HG02678 (cell line): ENCODE data around the gene PHACTR1.

ENCODE experiments used
- ATAC-seq: cut with Tn5 transposase; IDR thresholded peaks from one replicate; pipeline ENCODE4 v1.9.1; 2021; ENCODE audit warnings: mild to moderate bottlenecking, moderate library complexity; ENCODE audit not compliant: unreplicated experiment

The PHACTR1 gene

DNA sequence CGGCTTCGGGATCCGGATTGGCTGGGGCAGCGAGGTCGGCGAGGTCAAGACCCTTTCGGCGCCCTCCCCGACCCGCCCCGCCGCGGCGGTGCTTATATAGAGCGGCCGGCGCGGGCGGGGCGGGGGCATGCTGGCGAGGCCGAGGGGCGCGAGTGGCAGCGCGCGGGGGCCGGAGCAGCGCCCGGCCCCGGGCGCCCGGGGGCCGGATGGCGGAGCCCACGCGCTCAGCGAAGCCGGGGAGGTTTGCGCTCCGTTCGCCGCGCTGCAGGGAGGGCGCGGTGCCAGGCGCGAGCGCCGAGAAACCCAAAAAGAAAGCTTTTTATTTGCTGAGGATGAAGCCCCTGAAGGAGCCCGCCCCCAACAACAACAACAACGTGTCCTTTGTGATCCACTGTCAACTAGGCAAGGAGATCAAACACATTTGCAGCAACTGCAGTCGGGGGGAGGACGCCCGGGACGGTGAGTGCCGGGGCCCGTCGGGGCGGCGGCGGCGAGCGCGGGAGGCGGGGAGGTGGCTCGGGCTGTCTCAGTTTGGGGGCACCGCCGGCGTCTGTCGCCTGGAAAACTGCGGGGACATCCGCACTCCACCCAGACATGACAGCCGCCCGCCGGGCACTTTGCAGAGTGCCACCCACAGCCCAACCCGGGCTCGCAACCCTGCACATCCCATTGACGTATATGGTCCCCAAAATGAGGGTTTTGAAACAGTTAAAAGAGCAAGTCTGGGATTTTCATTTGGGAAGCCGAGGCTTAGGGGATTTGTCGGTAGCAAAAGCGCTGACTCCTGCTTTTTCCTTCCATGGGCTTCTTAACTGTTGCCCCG is 297.3 kb downstream of the PHACTR1 start:
- no peak for ATAC-seq

- ATAC-seq = no peak
Measured at GRCh38 chr6:13014504-13015378, 298.2 kb downstream of the PHACTR1 start.

DNA sequence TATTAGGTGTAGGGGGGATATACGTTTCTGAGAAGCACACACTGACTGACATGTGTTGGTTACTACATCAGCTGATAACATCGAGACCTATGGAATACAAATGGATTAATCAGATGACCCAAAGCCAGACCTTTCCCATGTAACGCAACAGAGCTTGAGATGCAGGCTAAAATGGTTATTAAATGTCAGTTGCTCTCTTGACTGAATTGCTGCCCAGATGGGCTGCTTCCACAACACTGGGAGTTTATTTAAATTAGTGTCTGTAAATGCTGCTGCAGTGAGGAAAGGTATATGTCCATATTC is 298.8 kb downstream of the PHACTR1 start:
- no peak for ATAC-seq

GRCh38 chr6:13024616-13025015 is 308.0 kb downstream of the PHACTR1 start:
- ATAC-seq = no peak

DNA sequence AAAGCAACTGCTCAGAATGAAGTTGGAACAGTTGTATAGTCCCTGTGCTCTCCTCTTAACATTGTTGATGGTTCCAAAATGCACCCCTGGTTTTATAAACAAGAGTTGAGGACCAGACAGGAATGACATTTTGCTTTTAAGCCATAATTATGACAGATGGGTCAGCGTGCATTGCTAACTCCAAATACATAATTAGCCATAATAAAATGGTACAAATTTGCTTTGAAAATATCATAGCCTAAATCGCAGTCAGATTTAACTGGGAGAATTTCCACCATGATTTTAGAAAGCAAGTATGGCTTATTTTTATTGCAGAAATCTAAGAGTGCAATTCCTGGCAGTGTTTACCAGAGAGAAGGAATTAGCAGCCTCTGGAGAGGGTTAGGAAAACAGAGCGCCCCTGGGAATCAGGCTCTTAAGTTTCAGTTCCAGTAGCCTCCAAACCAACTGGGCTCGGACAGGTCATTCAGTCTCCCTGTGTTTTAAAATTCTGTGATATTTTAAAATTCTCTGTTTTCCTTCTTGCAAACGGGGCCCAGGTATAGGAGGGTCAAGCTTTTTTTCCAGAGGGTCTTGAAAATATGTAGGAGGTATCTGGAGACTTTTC is 309.4 kb downstream of the PHACTR1 start:
- ATAC-seq = no peak

- no peak for ATAC-seq
Measured at GRCh38 chr6:13026557-13026956, 310.0 kb downstream of the PHACTR1 start.

DNA sequence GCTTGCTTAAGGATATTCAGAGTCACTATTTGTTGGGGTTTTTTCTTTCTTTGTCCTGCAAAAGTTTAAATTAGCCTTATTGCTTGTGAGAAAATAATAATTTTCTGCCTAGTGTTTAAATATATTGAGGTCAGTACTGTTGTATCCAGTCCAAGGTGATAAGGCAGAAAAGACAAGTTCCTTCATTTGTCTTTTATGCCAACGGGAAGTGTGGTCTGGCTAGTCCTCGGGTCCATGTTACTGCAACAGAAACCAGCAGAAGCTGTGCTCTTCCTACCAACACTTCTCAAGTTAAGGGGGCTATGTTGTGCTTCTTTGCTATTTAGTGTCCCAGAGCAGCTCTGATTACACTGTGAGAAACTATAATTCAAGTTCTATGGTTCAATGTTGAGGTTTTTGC is 310.6 kb downstream of the PHACTR1 start:
- ATAC-seq = no peak

DNA sequence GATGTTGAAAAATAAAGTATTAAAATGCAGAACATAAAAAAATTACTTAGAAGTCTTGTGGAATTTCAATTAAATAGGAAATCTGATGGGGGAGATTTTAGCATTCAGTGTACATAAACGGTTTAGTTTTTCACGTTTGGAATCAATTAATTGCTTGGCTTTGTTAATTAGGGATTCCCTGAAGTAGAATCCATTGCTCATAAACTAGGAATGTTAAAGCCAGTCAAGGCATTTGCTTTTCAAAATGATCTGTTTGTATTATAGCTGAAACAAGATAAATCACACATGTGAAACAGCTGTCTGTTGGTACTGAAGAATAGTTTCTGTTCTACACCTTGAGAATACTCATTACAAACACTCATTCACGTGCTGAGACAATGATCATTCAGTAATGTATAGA is 313.8 kb downstream of the PHACTR1 start:
- ATAC-seq = no peak

DNA sequence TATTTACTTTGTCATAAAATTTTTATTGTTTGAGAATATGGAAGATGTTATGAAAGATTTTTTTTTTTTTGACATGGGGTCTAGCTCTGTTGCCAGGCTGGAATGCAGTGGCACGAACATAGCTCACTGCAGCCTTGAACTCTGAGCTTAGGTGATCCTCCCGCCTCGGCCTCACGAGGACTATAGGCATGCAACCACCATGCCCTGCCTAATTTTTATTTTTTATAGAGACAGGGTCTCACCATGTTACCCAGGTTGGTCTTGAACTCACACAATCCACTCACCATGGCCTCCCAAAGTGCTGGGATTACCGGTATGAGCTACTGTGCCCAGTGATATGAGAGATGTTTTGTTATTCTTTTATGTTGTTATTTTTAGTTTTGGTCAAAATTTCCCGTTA is 316.0 kb downstream of the PHACTR1 start:
- ATAC-seq = no peak

DNA sequence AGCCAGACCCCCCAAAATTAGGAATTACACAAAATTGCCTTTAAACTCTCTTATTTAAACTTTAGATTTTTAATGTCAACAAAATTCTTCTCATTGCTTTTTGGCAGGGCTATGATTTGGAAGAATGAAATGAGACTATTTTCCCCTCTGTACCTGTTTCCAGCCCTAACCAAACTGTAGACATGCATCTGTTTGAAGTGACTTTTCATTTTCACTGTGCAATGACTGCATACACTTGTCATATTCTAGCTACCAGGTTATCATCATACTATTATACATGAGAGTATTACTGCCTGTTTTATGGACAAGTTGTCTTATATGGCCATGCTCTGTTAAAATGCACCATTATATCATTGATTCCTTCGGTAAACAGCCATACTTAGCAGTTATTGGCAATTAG is 316.6 kb downstream of the PHACTR1 start:
- no peak for ATAC-seq

DNA sequence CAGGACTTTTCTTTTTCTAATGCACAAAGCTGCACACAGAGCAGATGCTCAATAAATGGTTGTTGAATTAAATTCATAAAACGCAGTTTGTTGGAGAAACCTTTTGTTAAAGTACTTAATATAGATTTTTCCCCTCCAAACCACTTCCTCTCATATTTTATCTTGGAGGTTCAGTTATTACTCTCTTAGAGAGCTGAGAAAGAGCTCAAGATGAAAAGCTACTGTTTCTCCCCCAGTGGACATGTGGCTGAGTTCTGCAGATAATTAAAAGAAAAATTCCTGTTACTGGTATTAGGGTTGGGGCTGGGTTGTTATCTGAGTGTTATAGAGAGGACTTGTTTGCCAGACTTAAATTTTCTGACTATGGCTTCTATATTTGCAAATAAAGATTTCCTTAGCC is 317.7 kb downstream of the PHACTR1 start:
- ATAC-seq = no peak

DNA sequence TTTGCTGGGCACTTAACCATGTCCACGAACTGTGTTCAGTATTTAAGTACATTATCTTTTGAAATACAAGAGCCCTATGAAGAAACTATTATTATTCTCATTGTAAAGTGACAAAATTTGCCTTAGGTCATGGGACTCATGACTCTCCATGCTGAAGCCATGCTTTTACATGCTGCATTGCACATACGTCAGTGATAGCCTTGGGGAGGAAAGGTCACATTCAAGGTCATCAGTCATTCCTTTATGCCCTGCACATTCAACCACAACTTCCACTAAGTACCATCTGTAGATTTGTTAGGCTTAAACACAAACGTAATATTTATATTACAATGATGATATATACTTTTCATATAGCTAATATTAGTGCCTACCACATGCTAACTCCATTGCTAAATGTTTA is 319.0 kb downstream of the PHACTR1 start:
- ATAC-seq = no peak

- no peak for ATAC-seq
Measured at GRCh38 chr6:13038315-13038714, 321.7 kb downstream of the PHACTR1 start.

GRCh38 chr6:13038741-13039190 is 322.2 kb downstream of the PHACTR1 start:
- no peak for ATAC-seq

DNA sequence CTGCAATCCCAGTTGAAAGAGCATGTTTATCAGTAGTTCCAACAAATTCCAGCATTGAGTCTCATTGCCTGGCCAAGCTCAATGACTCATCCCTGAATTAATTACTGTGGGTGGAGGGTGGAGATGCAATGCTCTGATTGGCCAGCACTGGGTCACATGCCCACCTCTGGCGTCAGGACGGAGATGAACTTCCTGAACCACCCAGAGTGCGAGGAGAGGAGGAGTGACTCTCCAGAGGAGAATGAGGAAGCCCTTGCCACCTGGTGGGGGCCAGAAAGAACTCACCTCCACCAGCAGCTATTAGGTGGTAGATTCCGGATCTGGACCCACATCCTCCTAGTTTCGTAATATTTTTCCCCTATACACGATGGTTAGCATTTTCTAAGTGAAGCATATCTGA is 327.8 kb downstream of the PHACTR1 start:
- no peak for ATAC-seq

- ATAC-seq = no peak
Measured at GRCh38 chr6:13044896-13045295, 328.3 kb downstream of the PHACTR1 start.

- ATAC-seq = no peak
Measured at GRCh38 chr6:13045676-13046075, 329.1 kb downstream of the PHACTR1 start.

DNA sequence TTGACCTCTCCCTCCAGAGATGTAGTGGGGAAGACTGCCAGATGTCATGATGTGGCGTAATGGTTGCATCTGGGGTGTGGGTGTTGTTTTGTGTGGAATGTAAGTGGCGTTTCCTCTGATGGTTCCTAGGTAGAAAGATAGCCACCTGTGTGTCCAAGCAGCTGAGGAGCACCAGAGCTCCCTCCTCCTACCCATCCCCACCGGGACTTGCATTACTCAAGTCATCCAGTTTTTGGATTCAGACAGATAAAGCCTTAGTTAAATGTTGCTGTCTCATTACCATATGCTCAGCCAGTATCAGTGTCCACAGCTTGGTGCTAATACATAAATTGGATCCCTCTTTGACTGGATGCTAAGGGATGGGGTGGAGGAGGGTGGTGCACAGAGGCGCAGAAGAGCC is 329.5 kb downstream of the PHACTR1 start:
- no peak for ATAC-seq

DNA sequence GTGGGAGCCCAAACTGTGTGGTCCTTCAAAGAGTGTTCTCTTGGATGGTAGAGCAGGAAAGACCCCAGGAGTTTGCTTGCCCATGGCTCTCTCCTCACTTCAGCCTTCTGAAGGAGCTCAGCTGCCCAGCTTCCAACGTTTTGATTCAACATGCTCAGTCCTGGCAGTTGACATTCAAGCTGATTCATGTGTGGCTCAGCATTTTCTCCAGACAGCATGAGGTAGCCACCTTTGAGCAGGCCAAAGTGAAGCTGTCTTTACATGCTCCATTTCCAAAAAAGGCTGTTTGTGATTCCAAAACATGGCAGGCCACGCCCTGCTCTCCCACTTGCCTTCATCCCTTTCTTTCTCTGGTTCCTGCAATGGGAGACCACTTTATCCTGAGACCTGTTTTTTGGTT is 331.5 kb downstream of the PHACTR1 start:
- no peak for ATAC-seq

- no peak for ATAC-seq
Measured at GRCh38 chr6:13049666-13050254, 333.2 kb downstream of the PHACTR1 start.

DNA sequence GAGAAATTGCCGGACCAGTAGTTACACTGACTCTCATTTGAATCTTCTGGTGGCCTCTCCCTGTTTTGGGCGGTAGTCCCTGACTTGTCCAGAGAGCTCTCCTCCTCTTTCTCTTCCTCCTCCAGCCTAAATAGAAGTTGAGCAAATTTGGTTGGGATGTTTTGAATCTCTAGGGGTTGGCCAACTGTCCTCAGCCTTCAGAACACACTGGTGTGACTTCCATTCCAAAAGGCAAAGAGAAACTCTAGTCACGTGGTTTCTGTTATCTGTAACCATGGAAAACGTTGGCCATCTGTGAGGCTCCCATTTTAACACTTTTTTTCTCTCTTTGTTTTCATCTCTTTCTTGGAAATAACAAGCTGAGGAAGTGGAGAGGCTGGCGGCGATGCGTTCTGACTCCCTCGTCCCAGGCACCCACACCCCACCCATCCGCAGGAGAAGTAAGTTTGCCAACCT is 336.5 kb downstream of the PHACTR1 start:
- ATAC-seq = no peak
